Neural cell (in vitro differentiated cells): Measurements from ENCODE around the gene ZBTB17. TPM values are rescaled to one million over a fixed set of nuclear protein-coding genes. Genes with fewer than 3 reads are reported as not detected.

Experiments
- H2AFZ ChIP-seq: fragments of 200-600, 300-800 bp; sonication (generic), shearing (Covaris generic); 2 replicates; pipeline ENCODE4 v1.6.0; 2014; ENCODE audit warnings: low read depth, mild to moderate bottlenecking, antibody characterized with exemption, low read length, moderate library complexity
- H3F3A ChIP-seq: fragments of 200-600 bp; shearing (Covaris generic); 2 replicates; pipeline ENCODE4 v1.6.1; 2016; ENCODE audit warnings: mild to moderate bottlenecking, moderate library complexity, mixed read lengths, antibody characterized with exemption, low read length; ENCODE audit not compliant: insufficient read depth, poor library complexity, severe bottlenecking
- H3K27ac ChIP-seq: fragments of 200-600, 300-800 bp; sonication (generic), shearing (Covaris generic); 2 replicates; pipeline ENCODE4 v1.5.1; 2014; ENCODE audit warnings: mild to moderate bottlenecking, low read length, moderate library complexity
- H3K27me3 ChIP-seq: fragments of 300-800, 200-600 bp; sonication (generic), shearing (Covaris generic); 2 replicates; pipeline ENCODE4 v1.6.0; 2014; ENCODE audit warnings: mild to moderate bottlenecking, low read depth, low read length, moderate library complexity; ENCODE audit not compliant: insufficient read depth
- H3K36me3 ChIP-seq: fragments of 300-800, 200-600 bp; sonication (generic), shearing (Covaris generic); 2 replicates; pipeline ENCODE4 v1.5.1; 2014; ENCODE audit warnings: mild to moderate bottlenecking, antibody characterized with exemption, low read length, moderate library complexity; ENCODE audit not compliant: insufficient read depth
- H3K4me2 ChIP-seq: fragments of 300-800, 200-600 bp; sonication (generic), shearing (Covaris generic); 2 replicates; pipeline ENCODE4 v1.6.0; 2014; ENCODE audit warnings: mild to moderate bottlenecking, low read length
- H3K4me3 ChIP-seq: fragments of 300-800, 200-600 bp; sonication (generic), shearing (Covaris generic); 2 replicates; pipeline ENCODE4 v1.5.1; 2014; ENCODE audit warnings: mild to moderate bottlenecking, low read length, moderate library complexity
- H3K79me2 ChIP-seq: fragments of 200-600 bp; shearing (Covaris generic); replicated peaks from 2 replicates; pipeline ENCODE4 v1.6.0; 2014; ENCODE audit warnings: mild to moderate bottlenecking, low read length, moderate library complexity; ENCODE audit not compliant: insufficient read depth
- H3K9ac ChIP-seq: fragments of 300-800, 200-600 bp; sonication (generic), shearing (Covaris generic); 2 replicates; pipeline ENCODE4 v1.6.1; 2016; ENCODE audit warnings: mild to moderate bottlenecking, low read length, mixed read lengths
- H3K9me2 ChIP-seq: fragments of 200-600 bp; shearing (Covaris generic); 2 replicates; pipeline ENCODE4 v1.6.1; 2016; ENCODE audit warnings: mild to moderate bottlenecking, low read length, mixed read lengths; ENCODE audit not compliant: insufficient read depth
- H3K9me3 ChIP-seq: fragments of 200-600, 300-800 bp; sonication (generic), shearing (Covaris generic); 2 replicates; pipeline ENCODE4 v1.6.1; 2016; ENCODE audit warnings: mild to moderate bottlenecking, mixed run types, low read length, moderate library complexity, mixed read lengths
- H4K20me1 ChIP-seq: fragments of 200-600 bp; shearing (Covaris generic); 2 replicates; pipeline ENCODE4 v1.6.1; 2016; ENCODE audit warnings: mild to moderate bottlenecking, mixed run types; ENCODE audit not compliant: insufficient read depth
- EP300 ChIP-seq: fragments of 450-650 bp; conservative IDR thresholded peaks from 2 replicates; pipeline ENCODE4 v1.6.1; 2014; ENCODE audit warnings: antibody characterized with exemption, mild to moderate bottlenecking, moderate library complexity; ENCODE audit not compliant: poor library complexity, severe bottlenecking
- EZH2 ChIP-seq: fragments of 200-600, 300-800 bp; shearing (Covaris generic), sonication (generic); IDR thresholded peaks from 2 replicates; pipeline ENCODE4 v1.6.1; 2014; ENCODE audit warnings: antibody characterized with exemption, low read length, borderline replicate concordance, mild to moderate bottlenecking; ENCODE audit not compliant: insufficient read depth, poor library complexity, severe bottlenecking
- MXI1 ChIP-seq: fragments of 450-650 bp; conservative IDR thresholded peaks from 2 replicates; pipeline ENCODE4 v1.6.1; 2014; ENCODE audit warnings: antibody characterized with exemption, mild to moderate bottlenecking; ENCODE audit not compliant: poor library complexity, severe bottlenecking
- POLR2AphosphoS5 ChIP-seq: IDR thresholded peaks from 2 replicates; pipeline ENCODE4 v1.6.1; 2012
- RAD21 ChIP-seq: fragments of 450-650 bp; conservative IDR thresholded peaks from 2 replicates; pipeline ENCODE4 v1.6.1; 2014; ENCODE audit warnings: antibody characterized with exemption, mild to moderate bottlenecking, moderate library complexity
- SMC3 ChIP-seq: fragments of 450-650 bp; conservative IDR thresholded peaks from 2 replicates; pipeline ENCODE4 v1.6.1; 2014; ENCODE audit warnings: antibody characterized with exemption, mild to moderate bottlenecking, moderate library complexity; ENCODE audit not compliant: poor library complexity
- TAF1 ChIP-seq: IDR thresholded peaks from 2 replicates; pipeline ENCODE4 v1.6.1; 2012; ENCODE audit warnings: low read depth
- polyA minus RNA-seq: library from RNA; depleted of rRNA, polyadenylated mRNA; stranded (reverse); fragments of >200 nt; gene quantifications from 2 replicates; pipeline ENCODE4 v1.2.3, GENCODE V29; 2014
- polyA plus RNA-seq: library from polyadenylated mRNA; depleted of rRNA; stranded (reverse); fragments of >200 nt; gene quantifications from 2 replicates; pipeline ENCODE4 v1.2.3, GENCODE V29; 2014
- TF ChIP-seq, protein P1 (sequence below): fragments of 450-650 bp; IDR thresholded peaks from 2 replicates; pipeline ENCODE4 v1.5.1; 2014; ENCODE audit warnings: antibody characterized with exemption, mild to moderate bottlenecking, moderate library complexity; ENCODE audit not compliant: poor library complexity, severe bottlenecking
- TF ChIP-seq, protein P2 (sequence below): IDR thresholded peaks from 2 replicates; pipeline ENCODE4 v1.6.1; 2012; ENCODE audit warnings: borderline replicate concordance

The ZBTB17 gene
- polyA plus RNA-seq (114 and 137 TPM in 2 replicates), polyA minus RNA-seq (65.2 and 72.1 TPM in 2 replicates)

DNA sequence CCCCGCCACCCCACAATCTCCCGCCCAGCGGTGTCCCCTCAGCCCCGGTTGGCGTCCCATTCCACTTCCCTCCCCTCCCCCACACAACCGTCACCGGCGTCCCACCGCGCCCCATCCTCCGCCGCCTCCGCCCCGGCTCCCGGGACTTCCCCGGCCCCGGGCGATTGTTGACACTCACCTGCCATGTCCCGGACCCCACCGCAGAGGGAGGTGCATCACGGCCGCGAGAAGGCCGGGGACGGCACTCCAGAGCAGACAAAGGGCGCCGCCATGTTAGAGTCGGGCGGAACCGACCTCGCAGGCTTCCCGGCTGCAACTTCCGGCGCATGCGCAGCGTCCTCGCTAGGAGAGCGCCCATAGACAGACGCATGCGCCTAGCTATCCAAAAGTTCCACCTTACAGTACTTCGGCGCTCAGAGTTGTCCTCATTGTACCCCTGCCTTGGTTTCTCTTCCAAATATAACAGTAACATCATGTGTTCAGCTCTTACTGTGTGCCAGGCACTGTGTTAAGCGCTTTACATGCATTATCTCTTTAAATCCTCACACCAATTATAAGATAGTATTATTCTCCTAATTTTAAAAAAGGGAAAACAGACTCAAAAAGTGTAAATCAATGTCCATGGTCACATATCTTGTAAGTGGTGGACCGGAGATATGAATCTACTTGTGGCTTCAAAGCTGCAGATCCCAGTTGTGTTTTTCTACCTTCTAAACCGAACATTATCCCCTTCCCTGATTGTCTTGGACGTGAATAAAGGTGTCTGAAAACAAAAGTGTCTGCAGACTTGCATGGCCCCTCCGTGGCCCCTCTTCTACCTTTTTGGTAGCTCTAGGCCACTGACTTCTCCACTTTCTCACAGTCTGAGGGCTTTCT, at the start of gene ZBTB17:
Gene ZBTB17 (minus strand): TSS at position 297 of the 876 bp plus-strand sequence. CDS start 27,606 bp downstream, outside the sequence.
- Histone ChIP-seq H3K27ac (peak within 1 kb of the TSS; percentile 95), H3K9me3 (no peaks in the 10 kb centered on the region), H3K9me2 (no peaks in the 10 kb centered on the region), H3K36me3 (peaks cover 12% of the 10 kb centered on the region), H4K20me1 (no peaks in the 10 kb centered on the region), H3K27me3 (no peaks in the 10 kb centered on the region), H3K4me3 (peak within 1 kb of the TSS; percentile 73), H3F3A (no peaks in the 10 kb centered on the region), H3K4me2 (peak within 1 kb of the TSS; percentile 99), H3K9ac (peak within 1 kb of the TSS; percentile 96), H2AFZ (peak within 1 kb of the TSS; percentile 92), H3K79me2 (peaks cover 29% of the 10 kb centered on the region)
- TF ChIP-seq TAF1 = peak; percentile 85
- TF ChIP-seq POLR2AphosphoS5 = peak; percentile 96
- no peak for TF ChIP-seq EZH2
- peak; percentile 56 for TF ChIP-seq EP300
- no peak for TF ChIP-seq RAD21
- peak; percentile 79 for TF ChIP-seq MXI1
- TF ChIP-seq, protein P1, sequence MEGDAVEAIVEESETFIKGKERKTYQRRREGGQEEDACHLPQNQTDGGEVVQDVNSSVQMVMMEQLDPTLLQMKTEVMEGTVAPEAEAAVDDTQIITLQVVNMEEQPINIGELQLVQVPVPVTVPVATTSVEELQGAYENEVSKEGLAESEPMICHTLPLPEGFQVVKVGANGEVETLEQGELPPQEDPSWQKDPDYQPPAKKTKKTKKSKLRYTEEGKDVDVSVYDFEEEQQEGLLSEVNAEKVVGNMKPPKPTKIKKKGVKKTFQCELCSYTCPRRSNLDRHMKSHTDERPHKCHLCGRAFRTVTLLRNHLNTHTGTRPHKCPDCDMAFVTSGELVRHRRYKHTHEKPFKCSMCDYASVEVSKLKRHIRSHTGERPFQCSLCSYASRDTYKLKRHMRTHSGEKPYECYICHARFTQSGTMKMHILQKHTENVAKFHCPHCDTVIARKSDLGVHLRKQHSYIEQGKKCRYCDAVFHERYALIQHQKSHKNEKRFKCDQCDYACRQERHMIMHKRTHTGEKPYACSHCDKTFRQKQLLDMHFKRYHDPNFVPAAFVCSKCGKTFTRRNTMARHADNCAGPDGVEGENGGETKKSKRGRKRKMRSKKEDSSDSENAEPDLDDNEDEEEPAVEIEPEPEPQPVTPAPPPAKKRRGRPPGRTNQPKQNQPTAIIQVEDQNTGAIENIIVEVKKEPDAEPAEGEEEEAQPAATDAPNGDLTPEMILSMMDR = no peak
- TF ChIP-seq SMC3 = no peak
- TF ChIP-seq, protein P2, sequence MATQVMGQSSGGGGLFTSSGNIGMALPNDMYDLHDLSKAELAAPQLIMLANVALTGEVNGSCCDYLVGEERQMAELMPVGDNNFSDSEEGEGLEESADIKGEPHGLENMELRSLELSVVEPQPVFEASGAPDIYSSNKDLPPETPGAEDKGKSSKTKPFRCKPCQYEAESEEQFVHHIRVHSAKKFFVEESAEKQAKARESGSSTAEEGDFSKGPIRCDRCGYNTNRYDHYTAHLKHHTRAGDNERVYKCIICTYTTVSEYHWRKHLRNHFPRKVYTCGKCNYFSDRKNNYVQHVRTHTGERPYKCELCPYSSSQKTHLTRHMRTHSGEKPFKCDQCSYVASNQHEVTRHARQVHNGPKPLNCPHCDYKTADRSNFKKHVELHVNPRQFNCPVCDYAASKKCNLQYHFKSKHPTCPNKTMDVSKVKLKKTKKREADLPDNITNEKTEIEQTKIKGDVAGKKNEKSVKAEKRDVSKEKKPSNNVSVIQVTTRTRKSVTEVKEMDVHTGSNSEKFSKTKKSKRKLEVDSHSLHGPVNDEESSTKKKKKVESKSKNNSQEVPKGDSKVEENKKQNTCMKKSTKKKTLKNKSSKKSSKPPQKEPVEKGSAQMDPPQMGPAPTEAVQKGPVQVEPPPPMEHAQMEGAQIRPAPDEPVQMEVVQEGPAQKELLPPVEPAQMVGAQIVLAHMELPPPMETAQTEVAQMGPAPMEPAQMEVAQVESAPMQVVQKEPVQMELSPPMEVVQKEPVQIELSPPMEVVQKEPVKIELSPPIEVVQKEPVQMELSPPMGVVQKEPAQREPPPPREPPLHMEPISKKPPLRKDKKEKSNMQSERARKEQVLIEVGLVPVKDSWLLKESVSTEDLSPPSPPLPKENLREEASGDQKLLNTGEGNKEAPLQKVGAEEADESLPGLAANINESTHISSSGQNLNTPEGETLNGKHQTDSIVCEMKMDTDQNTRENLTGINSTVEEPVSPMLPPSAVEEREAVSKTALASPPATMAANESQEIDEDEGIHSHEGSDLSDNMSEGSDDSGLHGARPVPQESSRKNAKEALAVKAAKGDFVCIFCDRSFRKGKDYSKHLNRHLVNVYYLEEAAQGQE = no peak

DNA sequence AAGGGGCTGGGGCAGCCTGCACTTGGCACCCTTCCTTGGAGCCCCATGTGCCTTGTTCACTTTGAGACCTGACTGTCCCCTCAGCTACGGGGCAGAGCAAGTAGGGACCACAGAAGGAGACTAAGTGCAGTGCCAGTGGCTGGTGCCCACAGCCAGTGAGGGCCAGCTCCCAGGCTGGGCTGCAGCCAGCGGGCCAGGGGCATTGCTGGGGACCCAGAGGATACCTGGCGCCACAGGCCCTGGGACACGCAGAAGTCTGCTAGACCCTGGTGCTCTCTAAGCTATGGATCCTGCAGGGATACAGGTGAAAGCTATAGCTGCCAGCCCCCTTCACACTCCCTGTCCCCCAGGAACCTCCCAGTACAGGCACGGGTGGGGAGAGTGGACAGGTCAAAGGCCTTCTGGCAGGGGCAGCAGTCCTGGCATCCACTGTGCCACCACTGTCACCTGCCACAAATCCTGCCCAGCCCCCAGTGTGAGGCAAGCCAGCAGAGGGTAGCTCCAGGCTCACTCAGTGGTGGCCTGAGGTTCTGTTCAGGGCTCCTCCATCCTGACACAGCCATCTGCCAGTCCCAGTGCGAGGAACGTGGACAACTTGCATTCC, 47.3 kb upstream of the ZBTB17 start:
- Histone ChIP-seq H3K4me3 (no peak overlapping the region), H3K27ac (no peak overlapping the region), H3K79me2 (no peaks in the 10 kb centered on the region), H3K9me2 (no peaks in the 10 kb centered on the region), H3K4me2 (no peak overlapping the region), H2AFZ (no peak overlapping the region), H3K9me3 (no peaks in the 10 kb centered on the region), H3K9ac (no peak overlapping the region), H3K36me3 (no peaks in the 10 kb centered on the region), H3K27me3 (no peaks in the 10 kb centered on the region), H4K20me1 (no peaks in the 10 kb centered on the region), H3F3A (no peaks in the 10 kb centered on the region)
- TF ChIP-seq MXI1 = no peak
- TF ChIP-seq, protein P2 = no peak
- no peak for TF ChIP-seq SMC3
- TF ChIP-seq EZH2 = no peak
- no peak for TF ChIP-seq RAD21
- no peak for TF ChIP-seq EP300
- no peak for TF ChIP-seq TAF1
- TF ChIP-seq, protein P1 = no peak
